GM18907 (cell line): ENCODE results near the gene CSNK1G2.

Experiments used
- ATAC-seq: cut with Tn5 transposase; IDR thresholded peaks from one replicate; pipeline ENCODE4 v1.9.1; 2021; ENCODE audit warnings: mild to moderate bottlenecking, moderate library complexity; ENCODE audit not compliant: unreplicated experiment

CSNK1G2 gene

DNA sequence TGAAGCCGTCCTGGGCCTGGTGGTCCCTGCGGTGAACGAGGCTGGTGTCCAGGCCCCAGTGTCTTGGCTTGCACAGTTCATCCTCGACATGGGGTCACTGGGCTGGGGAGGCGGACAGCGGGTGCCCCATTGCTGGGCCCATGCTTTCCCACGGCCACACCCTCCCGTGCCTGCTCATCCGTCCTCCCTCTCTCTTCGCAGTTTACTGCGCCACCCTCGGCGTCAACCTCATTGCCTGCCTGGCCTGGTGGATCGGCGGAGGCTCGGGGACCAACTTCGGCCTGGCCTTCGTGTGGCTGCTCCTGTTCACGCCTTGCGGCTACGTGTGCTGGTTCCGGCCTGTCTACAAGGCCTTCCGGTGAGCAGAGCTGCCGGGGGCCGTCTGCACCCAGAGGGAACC is 23.0 kb upstream of the CSNK1G2 start:
- no peak for ATAC-seq

DNA sequence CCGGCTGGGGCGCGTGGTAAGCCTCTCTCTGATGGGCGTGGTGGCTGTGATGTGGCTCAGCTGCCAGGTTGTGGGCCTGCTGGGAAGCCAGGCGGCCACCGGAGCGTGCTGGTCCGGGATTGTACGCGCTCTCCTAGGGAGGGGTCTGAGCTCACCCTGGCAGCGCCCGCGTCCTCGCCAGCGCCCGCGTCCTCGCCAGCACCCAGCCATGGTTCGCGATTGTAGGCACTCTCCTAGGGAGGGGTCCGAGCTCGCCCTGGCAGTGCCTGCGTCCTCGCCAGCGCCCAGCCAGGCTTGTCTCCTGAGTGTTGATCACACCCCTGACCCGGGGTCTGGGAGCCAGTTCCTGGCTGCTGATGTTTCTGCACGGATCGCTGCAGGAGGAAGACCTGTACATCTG is 22.0 kb upstream of the CSNK1G2 start:
- ATAC-seq: no peak

DNA sequence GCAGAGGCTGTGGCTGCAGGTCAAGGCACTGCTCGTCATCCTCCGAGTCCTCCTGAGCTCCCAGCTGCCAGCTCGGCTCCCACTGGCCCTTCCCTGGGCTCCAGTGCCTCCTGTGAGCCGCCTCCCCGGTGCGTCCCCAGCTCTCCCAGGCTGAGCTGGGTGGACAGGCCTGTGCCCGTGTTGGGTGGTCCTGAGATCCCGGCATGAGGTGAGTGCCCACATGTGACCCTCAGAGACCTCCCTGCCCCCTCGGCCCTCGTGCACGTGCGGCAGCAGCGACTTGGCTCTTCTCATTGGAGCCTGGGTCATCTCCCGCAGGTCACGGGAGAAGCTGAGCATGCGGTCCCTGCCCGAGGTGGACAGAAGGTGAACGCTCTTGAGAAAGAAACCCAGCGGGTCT is 20.3 kb upstream of the CSNK1G2 start:
- no peak for ATAC-seq

DNA sequence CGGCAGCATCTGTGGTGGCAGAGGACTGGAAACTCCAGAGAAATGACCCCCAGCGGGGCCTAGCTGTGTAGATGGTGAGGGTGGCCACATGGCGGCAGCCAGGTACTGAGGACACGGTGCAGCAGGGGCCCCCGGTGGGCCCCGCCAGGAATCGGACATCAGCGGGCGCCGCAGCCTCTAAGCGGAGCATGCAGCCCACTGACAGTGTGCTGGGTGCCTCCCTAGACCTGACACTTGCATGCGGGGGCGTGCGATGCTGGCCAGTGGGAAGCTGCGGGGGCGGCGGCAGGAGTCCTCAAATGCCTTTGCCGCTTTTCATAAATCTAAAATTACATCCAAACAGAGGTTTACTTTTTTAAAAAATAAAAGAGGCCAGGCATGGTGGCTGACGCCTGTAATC is 19.6 kb upstream of the CSNK1G2 start:
- no peak for ATAC-seq

DNA sequence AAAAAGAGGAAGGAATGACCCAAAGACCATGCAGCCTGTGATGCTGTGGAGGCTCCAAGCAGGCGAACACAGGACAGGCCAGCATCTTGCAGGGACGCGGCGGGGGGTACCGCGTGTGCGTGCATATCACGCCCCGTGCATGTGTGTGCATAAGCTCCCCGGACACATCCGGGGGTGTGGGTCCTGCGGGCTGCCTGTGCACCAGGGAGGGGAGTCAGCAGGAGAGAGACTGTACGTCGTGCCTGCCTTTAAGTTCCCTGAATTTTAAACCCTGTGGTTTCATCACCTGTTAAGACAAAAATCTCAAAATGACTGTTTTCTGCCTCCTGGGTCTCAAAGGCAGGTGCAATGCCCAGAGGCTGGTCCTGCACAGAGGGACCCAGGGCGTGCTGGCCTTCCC is 19.1 kb upstream of the CSNK1G2 start:
- ATAC-seq: no peak

DNA sequence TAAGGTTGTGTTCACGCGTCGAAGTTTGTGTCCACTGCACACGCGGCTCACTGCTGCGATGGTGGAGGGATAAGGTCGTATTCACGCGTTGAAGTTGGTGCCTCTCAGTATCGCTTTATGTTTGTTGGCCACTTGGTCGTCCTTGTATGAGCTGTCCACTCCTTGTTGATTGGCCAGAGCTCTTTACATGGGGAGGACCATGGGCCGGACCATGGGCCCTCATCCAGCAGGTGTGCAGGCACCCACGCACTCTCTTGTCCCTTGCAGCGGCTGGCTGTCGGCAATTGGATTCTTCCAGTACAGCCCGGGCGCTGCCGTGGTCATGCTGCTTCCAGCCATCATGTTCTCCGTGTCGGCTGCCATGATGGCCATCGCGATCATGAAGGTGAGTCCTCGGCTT is 18.2 kb upstream of the CSNK1G2 start:
- no peak for ATAC-seq

DNA sequence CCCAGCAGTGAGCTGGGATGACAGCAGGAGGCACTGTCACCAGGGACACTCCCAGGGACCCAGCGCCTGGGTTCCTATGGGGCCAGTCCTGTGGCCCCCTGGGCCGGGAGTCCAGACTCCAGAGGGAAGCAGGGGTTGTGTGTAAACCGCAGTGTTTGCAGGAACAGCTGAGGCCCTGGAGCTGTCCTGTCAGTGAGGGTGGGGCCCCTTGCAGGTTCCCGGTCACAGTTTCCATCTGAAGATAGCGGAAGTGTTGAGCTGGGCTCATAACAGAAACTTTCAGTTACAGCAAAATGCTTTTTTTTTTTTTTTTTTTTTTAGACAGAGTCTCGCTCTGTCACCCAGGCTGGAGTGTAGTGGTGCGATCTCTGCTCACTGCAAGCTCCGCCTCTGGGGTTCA is 17.7 kb upstream of the CSNK1G2 start:
- no peak for ATAC-seq

DNA sequence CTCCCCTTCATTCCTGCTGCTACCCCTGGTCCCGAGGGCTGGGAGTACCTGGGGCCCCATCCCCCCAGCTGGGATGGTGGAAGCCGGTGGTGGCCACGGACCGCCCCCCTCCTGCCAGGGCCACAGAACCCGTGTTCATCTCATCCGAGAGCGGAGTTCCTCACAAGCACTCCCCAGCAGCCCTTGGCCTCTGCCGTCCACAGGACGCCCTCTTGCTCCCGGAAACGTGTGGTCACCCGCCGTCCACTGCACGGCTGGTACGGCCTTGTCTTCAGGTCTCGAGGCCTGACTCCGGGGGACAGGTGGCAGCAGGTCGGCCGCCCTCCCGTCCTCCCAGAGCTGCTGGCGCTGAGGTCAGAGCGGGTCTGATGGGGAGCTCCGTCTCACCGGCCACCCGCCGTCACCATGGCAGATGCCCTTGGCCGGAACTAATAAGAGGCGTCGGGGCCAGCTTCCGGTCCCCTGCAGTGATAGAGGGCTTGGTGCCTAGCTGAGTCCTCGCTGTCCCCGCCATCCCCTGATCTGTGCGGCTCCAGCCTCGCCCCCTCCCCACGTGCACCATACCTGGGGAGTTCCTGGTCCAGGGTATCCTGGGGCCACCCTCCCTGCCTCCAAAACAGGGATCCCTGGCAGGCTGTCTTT is 16.5 kb upstream of the CSNK1G2 start:
- no peak for ATAC-seq

DNA sequence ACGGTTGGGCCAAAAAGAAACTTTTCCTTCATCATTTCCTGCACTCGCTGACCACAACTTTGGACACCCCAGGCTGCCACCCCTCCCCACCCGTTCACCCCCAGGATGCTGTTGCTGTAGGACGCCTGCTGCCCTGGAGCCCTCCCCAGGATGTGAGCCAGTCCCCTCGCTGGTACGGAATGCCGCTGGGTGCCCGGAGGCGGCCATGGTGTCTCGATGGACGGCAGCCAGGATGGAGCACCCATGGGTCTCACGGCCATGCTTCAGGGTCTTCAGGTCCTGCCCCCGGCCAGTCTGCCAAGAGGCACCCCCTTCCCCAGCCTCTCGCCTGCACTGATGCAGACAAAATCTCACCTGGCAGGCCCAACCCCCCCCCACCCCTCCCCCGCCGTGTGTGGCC is 15.4 kb upstream of the CSNK1G2 start:
- no peak for ATAC-seq

DNA sequence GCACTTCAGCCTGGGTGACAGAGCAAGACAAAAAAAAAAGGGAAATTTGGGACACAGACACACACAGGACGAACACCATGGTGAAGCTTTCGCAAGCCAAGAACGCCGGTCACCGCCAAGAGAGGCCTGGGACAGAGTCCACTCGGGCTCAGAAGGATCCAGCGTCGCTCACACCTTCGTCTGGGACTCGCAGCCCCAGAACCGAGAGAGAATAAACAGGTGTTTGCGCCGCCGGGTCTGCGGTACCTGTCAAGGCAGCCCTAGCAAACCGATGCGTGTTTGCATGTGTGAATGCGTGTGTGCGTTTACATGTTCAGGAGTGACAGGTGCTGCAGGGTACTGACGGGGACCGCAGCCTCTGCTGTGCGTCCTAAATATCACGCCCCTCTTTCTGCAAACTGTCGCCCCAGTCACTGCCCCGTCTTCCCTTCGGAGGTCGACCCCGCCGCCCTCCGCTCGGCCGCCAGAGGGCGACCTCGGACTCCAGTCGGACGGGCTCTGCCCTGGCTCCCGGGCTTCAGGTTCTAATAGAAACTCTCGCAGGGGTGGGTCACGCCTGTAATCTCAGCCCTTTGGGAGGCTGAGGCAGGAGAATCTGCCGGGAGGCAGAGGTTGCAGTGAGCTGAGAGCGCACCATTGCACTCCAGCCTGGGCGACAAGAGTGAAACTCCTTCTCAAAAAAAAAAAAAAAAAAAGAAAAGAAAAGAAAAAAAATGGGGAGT is 11.8 kb upstream of the CSNK1G2 start:
- peak; percentile 74 for ATAC-seq

DNA sequence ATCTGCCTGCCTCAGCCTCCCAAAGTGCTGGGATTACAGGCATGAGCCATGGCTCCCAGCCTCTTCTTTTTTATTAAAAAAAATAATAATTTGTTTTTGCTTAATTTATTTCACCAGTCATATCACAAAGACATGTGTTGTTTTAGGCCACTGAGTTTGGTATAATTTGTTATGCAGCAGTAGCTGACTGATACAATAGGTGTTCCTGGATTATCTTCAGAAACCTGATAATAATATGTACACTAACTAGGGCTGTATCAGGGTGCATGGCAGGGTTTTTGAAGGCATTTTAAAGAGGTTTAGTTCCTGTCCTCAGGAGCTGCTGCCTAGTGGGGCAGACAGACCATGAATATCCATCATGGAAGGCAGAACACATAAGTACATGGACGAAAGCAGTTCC is 9.5 kb upstream of the CSNK1G2 start:
- ATAC-seq: no peak

DNA sequence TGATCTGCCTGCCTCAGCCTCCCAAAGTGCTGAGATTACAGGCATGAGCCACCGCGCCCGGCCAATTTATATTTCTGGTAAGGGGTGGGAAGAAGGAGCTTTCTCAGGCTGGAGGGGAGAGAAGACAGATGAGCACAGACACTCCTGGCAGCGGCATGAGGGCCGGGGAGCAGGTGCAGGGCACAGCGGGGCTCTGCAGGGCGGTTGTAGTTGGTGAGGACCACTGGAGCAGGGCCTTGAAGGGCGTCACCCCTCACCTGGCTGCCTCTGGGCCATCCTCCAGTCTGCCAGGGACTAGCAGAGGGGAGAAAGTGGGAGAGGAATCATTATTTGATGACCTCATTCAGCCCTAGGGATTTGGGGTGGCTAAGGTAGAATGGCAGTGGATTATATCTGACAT is 8.6 kb upstream of the CSNK1G2 start:
- ATAC-seq: no peak

DNA sequence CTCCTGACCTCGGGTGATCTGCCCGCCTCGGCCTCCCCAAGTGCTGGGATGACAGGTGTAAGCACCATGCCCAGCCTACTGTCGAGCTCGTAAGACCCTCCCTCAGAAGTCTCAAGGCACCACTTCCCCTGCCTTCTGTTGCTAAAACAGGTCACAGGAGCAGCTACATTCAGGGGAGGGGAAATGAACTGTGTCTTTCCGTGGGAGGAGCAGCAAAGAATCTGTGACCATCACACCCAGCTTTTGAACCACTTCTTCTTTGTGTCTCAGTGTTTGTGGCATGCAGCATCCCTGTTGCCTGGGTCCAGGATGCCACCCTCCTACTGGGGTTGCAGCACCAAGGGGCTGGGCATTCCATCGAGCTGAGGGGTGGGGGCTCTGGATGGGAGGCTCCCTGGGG is 7.7 kb upstream of the CSNK1G2 start:
- no peak for ATAC-seq

DNA sequence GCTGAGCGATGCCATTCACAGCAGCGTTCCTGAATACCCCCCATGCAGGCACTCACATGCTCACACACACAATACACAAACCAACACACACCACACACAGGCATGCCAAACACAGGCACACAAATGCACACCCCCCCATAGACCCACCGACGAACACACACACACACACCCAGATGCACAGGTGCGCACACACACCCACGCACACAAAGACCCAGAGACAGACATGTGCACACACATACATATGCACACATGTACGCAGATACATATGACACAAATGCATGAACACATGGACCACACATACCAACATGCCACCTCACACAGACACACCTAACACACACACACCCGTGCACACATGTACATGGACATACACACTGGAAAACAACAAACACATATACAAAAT is 7.0 kb upstream of the CSNK1G2 start:
- no peak for ATAC-seq

DNA sequence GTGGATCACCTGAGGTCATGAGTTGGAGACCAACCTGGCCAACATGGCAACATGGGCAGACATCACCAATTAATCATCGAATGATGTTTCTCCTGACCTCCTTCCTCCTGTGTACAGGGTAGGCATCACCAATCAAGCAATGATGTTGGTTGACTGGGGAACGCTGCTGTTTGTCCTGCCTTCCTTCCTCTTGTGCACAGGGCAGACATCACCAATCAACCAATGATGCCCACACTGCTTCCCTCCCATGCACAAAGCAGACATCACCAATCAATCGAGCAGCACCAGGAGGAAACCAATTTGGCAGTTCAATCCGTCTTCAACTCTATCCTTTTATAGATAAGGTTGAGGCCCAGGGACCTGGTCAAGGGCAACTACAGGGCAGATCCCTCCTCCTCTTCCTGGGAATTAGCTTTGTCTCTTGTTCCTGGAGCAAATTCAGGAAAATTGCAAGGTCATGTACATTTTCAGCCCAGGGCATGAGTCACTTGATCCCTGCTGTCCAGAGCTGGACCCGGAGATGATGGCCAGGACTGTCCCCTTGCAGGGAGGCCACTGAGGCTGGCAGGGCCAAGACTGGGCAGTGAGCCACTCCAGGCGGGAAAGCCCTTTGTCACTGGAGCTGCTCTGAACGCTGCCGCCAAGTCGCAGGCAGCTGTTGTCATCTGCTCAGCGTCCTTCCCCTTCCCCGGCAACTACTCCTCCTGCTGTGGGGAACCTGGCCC is 5.3 kb upstream of the CSNK1G2 start:
- ATAC-seq: no peak

DNA sequence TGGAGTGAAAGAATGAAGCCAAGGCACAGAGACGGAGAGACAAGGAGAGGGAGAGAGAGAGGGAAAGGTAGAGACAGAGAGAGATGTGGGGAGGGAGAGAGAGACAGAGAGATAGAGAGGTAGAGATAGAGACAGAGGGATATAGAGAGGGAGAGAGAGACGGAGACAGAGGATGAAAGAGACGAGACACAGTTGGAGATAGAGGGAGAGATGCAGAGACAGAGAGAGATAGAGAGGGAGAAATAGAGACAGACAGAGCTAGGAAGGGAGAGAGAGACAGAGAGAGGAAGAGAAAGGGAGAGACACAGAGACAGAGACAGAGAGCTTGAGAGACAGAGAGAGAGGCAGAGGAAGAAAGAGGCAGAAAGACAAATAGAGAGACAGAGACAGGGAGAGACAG is 4.5 kb upstream of the CSNK1G2 start:
- ATAC-seq: no peak

DNA sequence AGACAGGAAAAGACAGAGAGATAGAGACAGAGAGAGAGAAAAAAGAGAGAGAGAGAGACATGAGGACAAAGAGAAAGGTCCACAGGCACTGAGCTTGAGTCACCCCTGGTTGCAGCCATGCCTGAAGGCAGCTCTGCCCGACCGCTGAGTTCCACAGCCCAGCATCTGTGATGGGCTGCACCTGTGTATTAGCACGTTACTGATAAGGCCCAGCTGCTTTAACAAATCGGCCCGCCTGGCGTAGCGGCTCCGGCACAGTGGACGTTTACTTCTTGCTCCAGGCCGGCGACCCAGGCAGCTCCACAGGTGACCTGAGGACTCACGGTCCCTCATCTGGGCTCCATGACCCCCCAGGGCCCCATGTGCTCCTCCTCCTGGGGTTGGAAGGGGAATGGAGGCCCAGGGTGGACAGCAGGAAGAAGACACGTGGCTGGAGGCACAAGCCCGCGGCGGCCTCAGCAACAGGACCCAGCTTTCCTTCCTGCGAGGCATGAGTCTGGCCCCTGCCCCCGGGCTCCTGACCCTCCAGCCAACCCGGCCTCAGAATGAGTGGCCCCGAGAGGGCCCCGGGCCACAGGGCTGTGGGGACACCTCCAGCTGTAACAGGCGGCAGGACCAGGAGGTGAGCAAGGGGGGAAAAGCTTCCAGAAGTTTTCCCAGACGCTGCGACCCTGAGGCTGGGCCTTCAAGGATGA is 3.9 kb upstream of the CSNK1G2 start:
- ATAC-seq: no peak

DNA sequence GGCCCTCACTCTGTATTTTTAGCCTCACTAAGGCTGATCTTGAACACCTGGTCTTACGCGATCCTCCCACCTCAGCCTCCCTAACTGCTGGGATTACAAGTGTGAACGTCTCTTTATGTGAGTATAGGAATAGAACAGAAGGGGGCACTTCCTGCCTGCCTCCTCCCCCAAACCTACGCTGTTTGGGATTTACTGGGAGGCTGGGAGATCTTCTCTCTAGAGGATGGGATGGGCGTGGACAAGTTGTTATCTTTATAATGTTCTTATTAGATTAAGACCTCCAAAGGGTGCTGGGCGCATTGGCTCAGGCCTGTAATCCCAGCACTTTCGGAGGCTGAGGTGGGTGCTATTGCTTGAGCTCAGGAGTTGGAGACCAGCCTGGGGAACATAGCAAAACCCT is 2.9 kb upstream of the CSNK1G2 start:
- no peak for ATAC-seq

DNA sequence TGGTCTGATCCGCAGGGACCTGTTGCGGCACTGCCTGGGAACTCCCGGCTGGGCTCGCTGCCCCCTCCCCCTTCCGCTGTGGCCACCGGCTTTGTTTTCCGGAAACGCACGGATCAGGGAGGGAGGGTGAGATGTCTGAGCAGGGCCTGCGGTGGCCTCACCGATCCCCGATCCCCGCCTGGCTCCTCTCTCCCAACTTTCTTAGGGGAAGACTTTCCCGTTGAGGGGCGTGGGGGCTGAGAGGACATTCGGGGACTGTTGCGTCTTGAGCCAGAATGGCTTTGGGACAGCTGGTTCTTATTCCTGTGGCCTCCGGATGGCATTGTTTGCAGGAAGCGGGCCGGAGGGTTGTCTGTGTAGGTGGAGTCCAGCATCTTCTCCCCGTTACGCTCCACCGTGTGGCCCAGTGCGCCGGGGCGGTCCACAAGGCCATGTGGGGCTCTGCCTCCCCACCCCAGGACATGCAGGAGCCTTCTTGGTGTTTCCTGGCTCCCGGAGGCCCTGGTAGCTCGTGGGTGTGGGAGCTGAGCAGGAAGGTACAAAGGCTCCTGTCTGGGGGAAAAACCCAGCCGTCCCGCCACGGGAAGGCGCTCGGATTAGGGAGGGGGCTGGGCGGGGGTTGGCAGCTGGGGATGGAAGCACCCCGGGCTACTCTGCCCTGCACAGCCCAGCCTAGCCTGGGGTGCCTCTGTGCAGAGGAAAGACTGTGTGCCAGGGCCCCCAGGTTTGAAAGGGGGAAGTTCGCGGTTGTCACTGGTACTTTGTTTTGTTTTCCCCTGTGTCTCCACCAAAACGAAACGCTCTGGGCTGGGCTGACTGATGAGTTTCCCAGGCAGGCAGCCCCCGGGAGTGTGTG is 1.3 kb downstream of the CSNK1G2 start:
- ATAC-seq: peak; percentile 32

DNA sequence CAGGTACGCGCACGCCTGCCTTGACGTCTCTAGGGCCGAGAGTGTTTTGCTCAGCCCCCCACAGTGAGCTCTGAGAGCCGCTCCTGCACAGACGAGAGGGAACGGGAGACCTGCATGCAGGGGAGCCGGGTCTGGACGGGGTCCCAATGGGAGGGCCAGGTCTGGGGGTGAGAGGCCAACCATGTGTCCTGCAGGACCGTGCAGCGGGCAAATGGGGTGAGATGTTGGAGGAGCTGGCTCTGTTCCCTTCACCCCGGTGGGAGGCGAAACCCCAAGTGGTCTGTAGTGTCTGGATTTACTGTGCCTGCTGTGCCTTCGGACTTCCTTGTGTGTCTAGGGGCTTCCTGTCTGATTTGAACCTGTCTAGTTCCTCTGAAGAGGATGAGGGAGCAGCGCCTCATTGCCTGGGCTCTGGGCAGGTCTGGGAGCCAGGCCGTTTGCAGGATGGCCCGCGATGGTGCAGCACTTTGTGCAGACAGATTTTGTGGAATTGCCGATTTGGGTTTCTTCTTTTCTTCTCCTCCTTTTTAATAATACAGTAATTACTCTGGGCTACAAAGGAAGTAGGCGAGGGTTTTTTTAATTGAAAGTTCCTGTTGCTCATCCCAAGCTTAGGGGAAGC is 2.1 kb downstream of the CSNK1G2 start:
- ATAC-seq: no peak
